HCT116 (cell line): Measurements from ENCODE around the gene TMEM181. TPM values are rescaled to one million over a fixed set of nuclear protein-coding genes. Genes with fewer than 3 reads are reported as not detected.

Source experiments
- ATAC-seq: fragments of 200-7000 bp; cut with Tn5 transposase; 2 replicates; pipeline ENCODE4 v1.9.1; 2020; ENCODE audit warnings: mild to moderate bottlenecking, moderate library complexity
- BruUV-seq: library from RNA; stranded (reverse); fragments of 400-500 nt; replicated peaks from 2 replicates; lab custom pipeline; 2021; lab: Mats Ljungman, UMichigan
- CTCF ChIA-PET: fragments of 300-600 bp; sonication (Branson Sonifier 250); formaldehyde crosslinking; loops from one replicate; lab custom pipeline; 2021; ENCODE audit warnings: antibody characterized with exemption; lab: Charles Lee
- POLR2A ChIA-PET: fragments of 300-600, 350-600 bp; sonication (Branson Sonifier 250); formaldehyde crosslinking; loops from one replicate; lab custom pipeline; 2021; ENCODE audit warnings: antibody characterized with exemption; lab: Charles Lee
- RAD21 ChIA-PET, 2 experiments: fragments of 300-600 bp; sonication (Branson Sonifier 250); formaldehyde crosslinking; loops; one replicate each; lab custom pipeline; 2023; ENCODE audit warnings: low total read pairs in 2 of 2; ENCODE audit not compliant: uncharacterized antibody in 2 of 2, unreplicated experiment in 2 of 2, low non-redundant PET in 1 of 2; lab: Charles Lee
- DNase-seq: peaks from one replicate; pipeline ENCODE4 v3.0.0-alpha.2; 2010; ENCODE audit warnings: low read depth, low spot score
- H2AFZ ChIP-seq: fragments of 200-600 bp; shearing (Covaris generic), sonication (generic); 2 replicates; pipeline ENCODE4 v1.6.1; 2017; ENCODE audit warnings: low read depth, mixed run types, mixed read lengths, antibody characterized with exemption, low read length; ENCODE audit not compliant: poor library complexity, severe bottlenecking
- H3K27ac ChIP-seq: 2 replicates; pipeline ENCODE4 v1.5.1; 2012; ENCODE audit warnings: low read depth, low read length
- H3K27me3 ChIP-seq: fragments of 200-600 bp; sonication (generic); 2 replicates; pipeline ENCODE4 v1.6.1; 2016; ENCODE audit warnings: mixed run types, low read length, mixed read lengths; ENCODE audit not compliant: insufficient read depth
- H3K36me3 ChIP-seq, 2 experiments: fragments of 200-500 bp in 1 of 2; fragments of 200-600 bp in 1 of 2; sonication (Bioruptor generic) in 1 of 2; sonication (generic) in 1 of 2; 2 replicates each; pipeline versions ENCODE4 v1.5.1 to v1.6.1; 2014 to 2016; ENCODE audit warnings: low read length in 2 of 2, inconsistent platforms in 1 of 2, mixed read lengths in 1 of 2, mixed run types in 1 of 2; ENCODE audit not compliant: insufficient read depth in 2 of 2, control insufficient read depth in 1 of 2
- H3K4me1 ChIP-seq, 2 experiments: fragments of 200-600 bp in 1 of 2; sonication (generic) in 1 of 2; 2 replicates each; pipeline versions ENCODE4 v1.5.1 to v1.6.1; 2012 to 2017; ENCODE audit warnings: low read length in 2 of 2, inconsistent platforms in 1 of 2, mild to moderate bottlenecking in 1 of 2, mixed read lengths in 1 of 2, mixed run types in 1 of 2, moderate library complexity in 1 of 2; ENCODE audit not compliant: insufficient read depth in 2 of 2, control insufficient read depth in 1 of 2
- H3K4me2 ChIP-seq: fragments of 200-600 bp; sonication (generic); 2 replicates; pipeline ENCODE4 v1.6.1; 2017; ENCODE audit warnings: mixed run types, low read length, mixed read lengths
- H3K4me3 ChIP-seq, 2 experiments: fragments of 200-600 bp in 1 of 2; sonication (generic) in 1 of 2; replicated peaks in 1 of 2; 2 replicates each; pipeline ENCODE4 v1.5.1; 2011 to 2016; ENCODE audit warnings: low read length in 2 of 2, control low read depth in 1 of 2, low read depth in 1 of 2, mild to moderate bottlenecking in 1 of 2, mixed read lengths in 1 of 2, mixed run types in 1 of 2
- H3K79me2 ChIP-seq: fragments of 200-600 bp; sonication (generic); 2 replicates; pipeline ENCODE4 v1.6.1; 2017; ENCODE audit warnings: mild to moderate bottlenecking, mixed run types, low read length, moderate library complexity, mixed read lengths; ENCODE audit not compliant: insufficient read depth
- H3K9ac ChIP-seq: fragments of 200-600 bp; sonication (generic); 2 replicates; pipeline ENCODE4 v1.6.1; 2016; ENCODE audit warnings: low read length, mixed read lengths
- H3K9me2 ChIP-seq: fragments of 200-600 bp; sonication (generic), shearing (Covaris generic); 2 replicates; pipeline ENCODE4 v1.6.1; 2017; ENCODE audit warnings: mixed run types, mild to moderate bottlenecking, moderate library complexity; ENCODE audit not compliant: insufficient read depth
- H3K9me3 ChIP-seq, 2 experiments: fragments of 200-500 bp in 1 of 2; fragments of 200-600 bp in 1 of 2; sonication (Bioruptor generic) in 1 of 2; sonication (generic) in 1 of 2; 2 replicates each; pipeline ENCODE4 v1.6.1; 2014 to 2017; ENCODE audit warnings: low read length in 2 of 2, mixed read lengths in 2 of 2, inconsistent platforms in 1 of 2, low read depth in 1 of 2, mild to moderate bottlenecking in 1 of 2, mixed run types in 1 of 2, moderate library complexity in 1 of 2; ENCODE audit not compliant: control insufficient read depth in 1 of 2, insufficient read depth in 1 of 2
- H4K20me1 ChIP-seq: fragments of 200-600 bp; sonication (generic), shearing (Covaris generic); 2 replicates; pipeline ENCODE4 v1.6.1; 2017; ENCODE audit warnings: mixed run types, mild to moderate bottlenecking, moderate library complexity; ENCODE audit not compliant: insufficient read depth
- ATF3 ChIP-seq: IDR thresholded peaks from 2 replicates; pipeline ENCODE4 v1.6.1; 2012
- CBX3 ChIP-seq: IDR thresholded peaks from 2 replicates; pipeline ENCODE4 v1.6.1; 2012; ENCODE audit warnings: low read depth
- CTCF ChIP-seq, 3 experiments: fragments of 200-600 bp in 1 of 3; sonication (generic) in 1 of 3; IDR thresholded peaks in 2 of 3; conservative IDR thresholded peaks in 1 of 3; 2 replicates each; pipeline ENCODE4 v1.5.1; 2012 to 2017; ENCODE audit warnings: low read depth in 2 of 3, low read length in 2 of 3, antibody characterized with exemption in 1 of 3, borderline replicate concordance in 1 of 3, control low read depth in 1 of 3, mild to moderate bottlenecking in 1 of 3, mixed read lengths in 1 of 3, mixed run types in 1 of 3, moderate library complexity in 1 of 3; ENCODE audit not compliant: insufficient read depth in 1 of 3
- ELF1 ChIP-seq: IDR thresholded peaks from 2 replicates; pipeline ENCODE4 v1.6.1; 2012; ENCODE audit warnings: low read depth, borderline replicate concordance
- EZH2phosphoT487 ChIP-seq: fragments of 200-600 bp; IDR thresholded peaks from 2 replicates; pipeline ENCODE4 v1.6.1; 2018; ENCODE audit warnings: antibody characterized with exemption, borderline replicate concordance
- FOSL1 ChIP-seq: IDR thresholded peaks from 2 replicates; pipeline ENCODE4 v1.6.1; 2012; ENCODE audit warnings: low read depth
- JUND ChIP-seq: IDR thresholded peaks from 2 replicates; pipeline ENCODE4 v1.6.1; 2012
- MAX ChIP-seq: IDR thresholded peaks from 2 replicates; pipeline ENCODE4 v1.6.1; 2012
- POLR2A ChIP-seq: IDR thresholded peaks from 2 replicates; pipeline ENCODE4 v1.7.0; 2011; ENCODE audit warnings: borderline replicate concordance; ENCODE audit not compliant: insufficient read depth, insufficient read length; ENCODE audit errors: extremely low read depth
- POLR2AphosphoS5 ChIP-seq: IDR thresholded peaks from 2 replicates; pipeline ENCODE4 v1.6.1; 2011; ENCODE audit warnings: mild to moderate bottlenecking, low read depth, low read length, moderate library complexity
- SIN3A ChIP-seq: IDR thresholded peaks from 2 replicates; pipeline ENCODE4 v1.6.1; 2012; ENCODE audit warnings: low read depth
- SP1 ChIP-seq: IDR thresholded peaks from 2 replicates; pipeline ENCODE4 v1.6.1; 2012; ENCODE audit warnings: low read depth
- SRF ChIP-seq: IDR thresholded peaks from 2 replicates; pipeline ENCODE4 v1.6.1; 2012; ENCODE audit warnings: low read depth
- TCF7L2 ChIP-seq: IDR thresholded peaks from 2 replicates; pipeline ENCODE4 v1.7.0; 2011; ENCODE audit warnings: borderline replicate concordance, inconsistent platforms; ENCODE audit not compliant: insufficient read depth, insufficient read length; ENCODE audit errors: extremely low read depth
- YY1 ChIP-seq: IDR thresholded peaks from 2 replicates; pipeline ENCODE4 v1.6.1; 2011; ENCODE audit warnings: low read length, low read depth, moderate library complexity, mild to moderate bottlenecking; ENCODE audit not compliant: insufficient replicate concordance; ENCODE audit errors: extremely low read depth
- ZNF274 ChIP-seq: fragments of 200-500 bp; sonication (Bioruptor generic); IDR thresholded peaks from 2 replicates; pipeline ENCODE4 v1.6.1; 2014; ENCODE audit warnings: mild to moderate bottlenecking, low read depth, low read length, inconsistent platforms
- intact Hi-C: fragments of 100-400 bp; cut with micrococcal nuclease; formaldehyde crosslinking; loops from 2 replicates; pipeline ENCODE4 v1.10.0; 2022
- total RNA-seq: library from RNA; stranded (reverse); gene quantifications from one replicate; pipeline ENCODE4 v1.2.1, GENCODE V29; 2021; ENCODE audit not compliant: unreplicated experiment

TMEM181 gene
- total RNA-seq, 1 experiment from 2014 or later: 34.4 TPM

GRCh38 chr6:158521759-158522158 lies 38.1 kb upstream of the TMEM181 start:
- no peak for DNase-seq
- ChIA-PET POLR2A (no interaction called here), CTCF (interaction anchor here (0.7 kb wide), 1 partner anchor 184 kb away, joined by 3 read pairs; no protein-coding TSS in a partner anchor), RAD21 (no interaction called here)
- Histone ChIP-seq H3K79me2 (no peaks in the 10 kb centered on the region), H3K27ac (no peak overlapping the region), H3K9ac (no peak overlapping the region), H3K4me3 (no peak overlapping the region), H3K36me3 (no peaks in the 10 kb centered on the region), H3K4me2 (no peak overlapping the region), H3K9me3 (no peaks in the 10 kb centered on the region), H3K9me2 (no peaks in the 10 kb centered on the region), H3K27me3 (no peaks in the 10 kb centered on the region), H2AFZ (no peak overlapping the region), H4K20me1 (no peaks in the 10 kb centered on the region), H3K4me1 (peaks cover 6 to 18% of the 10 kb centered on the region in 2 experiments; a peak in 3 of 4 replicates)
- intact Hi-C loops: no loop called here
- no TSS peak for BruUV-seq
- TF ChIP-seq POLR2AphosphoS5 (no peak), POLR2A (no peak), SRF (no peak), CTCF (IDR thresholded peaks at IDR 0.05 in 2 of 3, conservative IDR thresholded peaks at IDR 0.05 in 1 of 3; ENCODE audit: borderline replicate concordance in 1 of 3, insufficient read depth in 1 of 3, low read depth in 2 of 3, low read length in 2 of 3) (no peak), MAX (no peak)
- ATAC-seq: no peak

- Histone ChIP-seq H3K27me3 (no peaks in the 10 kb centered on the region), H3K79me2 (no peaks in the 10 kb centered on the region), H3K27ac (no peak overlapping the region), H3K9me2 (no peaks in the 10 kb centered on the region), H3K4me3 (no peak overlapping the region), H3K4me2 (no peak overlapping the region), H3K9me3 (no peaks in the 10 kb centered on the region), H3K36me3 (no peaks in the 10 kb centered on the region), H4K20me1 (no peaks in the 10 kb centered on the region), H2AFZ (no peak overlapping the region), H3K9ac (no peak overlapping the region), H3K4me1 (peaks cover 4 to 16% of the 10 kb centered on the region in 2 experiments; a peak in 3 of 4 replicates)
- ChIA-PET RAD21 (no interaction called here), CTCF (interaction anchor here (0.7 kb wide), 1 partner anchor 300 kb away, joined by 3 read pairs; no protein-coding TSS in a partner anchor), POLR2A (no interaction called here)
- DNase-seq (no peak), ATAC-seq (no peak)
- intact Hi-C loops: no loop called here
- BruUV-seq: no TSS peak
- TF ChIP-seq TCF7L2 (no peak), YY1 (no peak), FOSL1 (no peak), SRF (no peak), SP1 (no peak), JUND (no peak), CBX3 (no peak), MAX (no peak), ELF1 (no peak), CTCF (IDR thresholded peaks at IDR 0.05 in 2 of 3, conservative IDR thresholded peaks at IDR 0.05 in 1 of 3; ENCODE audit: borderline replicate concordance in 1 of 3, insufficient read depth in 1 of 3, low read depth in 2 of 3, low read length in 2 of 3) (no peak), EZH2phosphoT487 (no peak), ZNF274 (no peak), POLR2AphosphoS5 (no peak), SIN3A (no peak), ATF3 (no peak)
These were observed 37.3 kb upstream of the TMEM181 start for GRCh38 chr6:158522616-158523015.
